GM19455 (cell line): Measurements from ENCODE around the gene CSMD2.

ENCODE experiments used
- ATAC-seq: cut with Tn5 transposase; IDR thresholded peaks from one replicate; pipeline ENCODE4 v1.9.1; 2021; ENCODE audit not compliant: unreplicated experiment

Gene CSMD2

GRCh38 chr1:33654267-33654834, 510.7 kb downstream of the CSMD2 start:
- ATAC-seq, result no peak

DNA sequence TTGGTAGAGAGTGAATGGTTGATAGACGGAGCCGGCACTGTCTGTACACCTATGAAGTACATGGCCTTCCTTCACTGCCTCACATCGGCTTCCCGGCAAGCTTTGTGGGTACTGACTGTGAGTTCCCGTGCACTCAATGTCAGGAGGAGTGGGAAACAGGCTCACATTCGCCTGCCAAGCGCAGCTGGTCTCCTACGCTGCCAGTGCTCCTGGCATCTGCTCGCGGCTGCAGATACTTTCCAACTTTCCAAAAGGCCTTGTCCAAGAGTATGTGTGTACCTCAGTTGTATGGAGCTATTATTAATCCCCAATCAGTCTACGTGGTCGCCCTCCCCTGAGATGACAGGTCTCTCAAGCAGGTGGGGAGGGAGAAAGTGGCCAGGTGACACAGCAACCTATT, 511.8 kb downstream of the CSMD2 start:
- no peak for ATAC-seq

DNA sequence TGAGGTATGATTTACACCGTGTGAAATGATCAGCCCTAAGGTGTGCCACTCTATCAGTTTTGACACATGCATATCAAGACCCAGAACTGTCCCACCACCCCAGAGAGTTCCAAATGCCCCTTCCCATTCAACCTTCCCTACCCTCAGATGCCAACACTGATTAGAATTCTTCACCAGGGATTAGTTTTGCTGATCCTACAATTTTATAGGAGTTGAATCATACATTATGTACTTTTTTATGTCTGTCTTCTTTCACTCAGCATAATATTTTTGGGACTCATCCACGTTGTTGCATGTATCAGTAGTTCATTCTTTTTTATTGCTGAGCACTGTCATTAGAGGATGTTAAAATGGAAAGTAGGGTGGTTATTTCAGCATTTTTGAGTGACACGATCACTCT, 514.3 kb downstream of the CSMD2 start:
- no peak for ATAC-seq

GRCh38 chr1:33649759-33650158, 515.3 kb downstream of the CSMD2 start:
- no peak for ATAC-seq

GRCh38 chr1:33643216-33643615, 521.8 kb downstream of the CSMD2 start:
- no peak for ATAC-seq

GRCh38 chr1:33641104-33641830, 523.8 kb downstream of the CSMD2 start:
- no peak for ATAC-seq

DNA sequence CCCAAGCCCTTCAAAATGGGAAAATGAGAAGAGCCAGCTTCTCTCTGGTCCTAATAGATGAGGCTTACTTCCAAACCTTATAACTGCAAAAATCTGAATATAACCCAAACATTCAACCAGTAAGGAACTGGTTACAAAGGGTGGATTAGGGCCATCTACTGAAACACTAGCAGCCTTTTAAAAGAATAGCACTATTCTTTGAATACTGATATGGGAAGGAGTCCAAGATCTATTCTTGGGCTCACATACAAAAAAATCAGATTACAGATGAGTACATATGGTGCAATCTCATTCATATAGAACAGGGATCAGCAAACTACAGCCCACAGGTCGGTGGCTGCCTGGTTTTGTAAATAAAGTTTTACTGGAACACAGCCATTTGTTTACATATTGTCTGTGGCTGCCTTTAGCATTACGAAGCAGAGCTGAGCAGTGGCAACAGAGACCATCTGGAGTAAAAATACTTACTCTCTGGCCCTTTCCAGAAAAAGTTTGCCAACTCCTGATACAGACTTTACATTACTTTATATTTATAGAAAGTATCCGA, 524.8 kb downstream of the CSMD2 start:
- ATAC-seq, result no peak

- ATAC-seq, result no peak
Measured at GRCh38 chr1:33637846-33638440, 527.1 kb downstream of the CSMD2 start.

DNA sequence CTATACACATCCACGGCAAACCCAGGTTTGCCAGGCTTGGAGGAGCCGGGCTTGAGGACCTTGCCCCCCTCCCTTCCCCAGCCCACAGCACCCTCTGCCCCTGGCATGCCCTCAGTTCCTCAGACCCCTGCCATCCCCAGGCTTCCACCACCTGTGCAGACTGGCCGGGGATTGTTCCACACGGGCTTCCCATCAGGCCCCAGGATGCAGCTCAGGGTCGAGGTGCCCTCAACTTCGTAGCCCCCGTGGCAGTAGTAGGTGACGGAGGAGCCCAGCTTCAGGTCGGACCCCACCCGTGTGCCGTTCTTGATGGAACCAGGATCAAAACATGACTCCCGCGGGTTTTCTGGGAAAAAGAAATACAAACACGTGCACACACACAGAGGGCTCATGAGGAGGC, 528.8 kb downstream of the CSMD2 start:
- ATAC-seq, result no peak

DNA sequence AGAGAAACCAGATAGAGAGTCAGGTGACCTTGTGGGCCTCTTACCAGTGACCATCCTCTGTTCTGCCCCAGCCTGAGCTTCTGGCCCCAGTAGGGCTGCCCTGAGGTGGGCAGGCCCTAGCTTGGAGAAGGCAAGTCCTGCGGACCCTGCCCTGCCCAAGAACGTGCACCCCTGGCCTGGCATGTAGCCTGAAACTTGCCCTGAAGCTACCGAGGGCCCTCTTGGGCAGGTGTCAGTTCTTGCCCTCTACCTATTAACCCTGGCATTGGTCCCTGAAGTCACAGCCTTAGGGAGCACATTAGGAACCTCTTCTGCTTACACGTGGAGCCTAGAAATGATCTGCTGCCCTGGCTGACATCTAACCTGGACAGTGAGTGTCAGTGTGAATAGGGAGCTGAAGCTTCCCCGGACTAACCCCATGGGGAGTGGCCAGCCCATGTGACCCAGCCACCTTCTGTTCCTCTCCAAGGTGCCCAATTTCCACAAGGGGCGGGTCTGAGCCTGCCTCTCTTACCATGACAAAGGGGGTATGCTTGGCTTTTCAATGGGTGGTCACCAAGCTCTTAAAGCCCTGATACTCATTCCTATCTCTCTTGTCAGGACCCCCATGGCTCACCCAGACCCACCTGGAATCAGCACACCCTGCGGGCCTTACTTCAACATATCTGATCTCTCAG, 529.6 kb downstream of the CSMD2 start:
- ATAC-seq, result no peak

DNA sequence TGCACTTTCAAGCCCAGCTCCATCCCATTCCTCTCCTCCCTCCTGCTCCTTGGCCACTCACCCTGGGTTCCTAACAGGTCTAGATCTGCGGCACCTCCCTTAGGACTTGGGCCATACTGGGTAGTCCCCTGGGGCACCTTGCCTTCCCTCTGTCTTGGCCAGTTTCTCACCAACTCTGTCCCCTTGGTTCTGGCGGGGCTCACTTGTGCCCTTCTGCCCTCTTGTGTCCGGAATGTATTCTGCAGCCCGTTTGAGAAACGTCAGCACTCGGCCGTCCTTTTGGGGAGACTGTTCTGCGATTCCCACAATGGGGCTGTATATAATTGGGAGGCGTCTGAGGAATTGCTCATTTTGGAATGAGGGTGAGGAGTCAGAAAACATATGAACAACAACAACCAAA, 530.2 kb downstream of the CSMD2 start:
- ATAC-seq, result no peak

GRCh38 chr1:33634143-33634542, 530.9 kb downstream of the CSMD2 start:
- ATAC-seq, result no peak

GRCh38 chr1:33633019-33633801, 531.8 kb downstream of the CSMD2 start:
- ATAC-seq, result no peak

DNA sequence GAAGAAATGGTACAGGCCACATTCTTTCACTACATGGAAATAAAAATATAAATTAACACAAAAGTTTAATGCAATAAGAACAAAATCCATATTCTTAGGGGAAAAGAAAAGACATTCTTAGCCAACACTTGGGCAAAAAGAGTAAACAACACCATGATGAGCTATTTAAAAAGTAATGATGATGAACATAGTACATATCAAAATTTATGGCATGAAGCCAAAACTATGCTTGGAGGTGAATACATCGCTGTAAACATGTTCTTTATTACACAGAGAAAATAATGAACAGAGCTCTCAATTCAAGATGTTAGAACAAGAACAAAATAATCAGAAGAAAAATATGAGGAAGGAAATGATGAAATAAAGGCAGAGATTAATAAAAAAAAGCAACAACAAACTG, 534.3 kb downstream of the CSMD2 start:
- ATAC-seq, result no peak

DNA sequence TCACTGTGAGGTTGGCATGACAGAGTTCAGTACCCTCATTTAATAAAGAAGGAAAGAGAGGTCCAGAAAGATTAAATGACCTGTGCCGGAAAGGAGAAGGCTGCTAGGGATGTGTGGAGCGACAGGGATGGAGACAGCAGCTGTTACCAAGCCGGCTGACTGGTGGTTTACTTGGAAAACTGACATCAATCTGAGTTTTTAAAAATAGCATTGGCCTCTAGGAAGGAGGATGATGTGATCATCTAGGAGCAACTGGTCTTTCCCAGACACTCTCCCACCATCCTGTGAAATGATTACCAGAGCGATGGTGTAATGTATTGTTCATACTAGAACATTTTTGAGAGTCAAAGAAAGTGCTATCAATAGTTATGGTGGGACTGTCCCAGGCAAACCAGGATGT, 538.2 kb downstream of the CSMD2 start:
- no peak for ATAC-seq

DNA sequence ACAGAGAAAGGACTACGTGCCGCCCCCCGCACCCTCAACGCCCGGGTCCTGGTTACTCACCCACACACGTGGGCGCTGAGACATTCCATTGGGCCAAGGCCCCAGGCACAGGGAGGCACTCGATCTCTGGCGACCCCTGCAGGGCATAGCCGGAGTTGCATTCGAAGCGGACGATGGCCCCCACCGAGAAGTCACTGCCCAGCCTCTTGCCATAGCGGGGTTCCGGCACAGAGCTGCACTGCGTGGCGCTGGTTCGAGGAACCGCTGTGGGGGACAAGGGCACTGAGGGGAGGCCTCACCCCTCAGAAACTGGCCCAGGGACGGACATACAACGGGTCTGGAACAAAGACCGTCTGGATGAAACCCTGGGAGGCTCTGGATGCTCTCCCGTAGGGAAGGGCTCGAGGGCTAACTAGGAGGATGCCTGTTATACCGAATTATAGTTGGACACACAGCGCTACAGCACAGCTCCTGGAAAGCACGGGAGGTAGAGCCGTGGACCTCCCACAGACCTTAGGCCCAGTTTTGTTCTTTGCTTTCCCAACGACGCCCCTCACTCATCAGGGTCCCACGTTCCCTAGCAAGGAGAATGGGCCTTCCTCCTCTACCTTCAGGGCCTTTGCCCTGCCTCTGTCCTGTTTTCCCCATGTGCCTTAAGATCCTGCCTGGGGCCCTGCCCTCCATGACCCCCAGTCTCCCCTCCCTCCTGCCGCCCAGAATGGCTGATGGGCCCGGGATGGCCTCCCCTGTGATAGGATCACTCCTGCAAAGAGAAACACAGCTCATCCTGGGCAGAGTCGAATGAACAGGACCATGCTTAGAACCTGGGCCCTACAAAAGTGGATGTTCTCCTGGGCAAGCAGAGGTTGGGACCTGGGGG, 539.8 kb downstream of the CSMD2 start:
- ATAC-seq, result no peak

DNA sequence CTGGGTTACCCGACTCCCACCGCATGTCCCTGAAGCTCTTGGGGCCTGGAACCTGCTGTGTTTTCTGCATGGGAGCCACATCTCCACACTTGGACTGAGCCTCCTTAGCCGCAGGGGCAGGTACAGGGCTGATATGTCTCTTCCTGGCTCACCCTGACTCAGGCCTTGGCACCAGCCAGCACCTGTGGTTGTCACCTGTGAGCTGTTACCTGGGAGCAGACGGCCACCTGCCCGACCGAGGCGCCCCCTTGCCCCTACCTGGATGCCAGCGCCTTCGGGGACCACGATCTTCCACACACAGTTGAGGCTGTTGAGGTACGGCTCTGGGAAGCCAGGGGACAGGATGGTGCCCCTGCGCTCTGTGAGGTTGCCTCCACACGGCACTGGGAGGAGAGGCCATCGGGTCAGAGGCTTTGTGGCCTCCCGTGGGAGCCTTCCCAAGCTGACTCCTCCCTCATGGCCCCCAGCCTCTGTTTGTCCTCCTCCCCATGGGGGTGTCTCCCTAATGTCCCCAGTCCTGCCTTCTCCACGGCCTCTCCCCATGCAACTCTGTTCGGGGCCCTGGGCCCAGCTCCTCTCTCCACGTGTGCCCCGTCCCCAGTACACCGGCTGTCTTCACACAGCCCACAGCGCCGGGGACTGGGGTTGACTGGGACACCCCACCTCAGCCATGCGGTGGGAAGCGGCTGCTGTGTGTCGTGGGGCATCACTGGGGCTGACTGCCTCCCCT, 540.6 kb downstream of the CSMD2 start:
- ATAC-seq, result no peak

GRCh38 chr1:33623811-33624210, 541.2 kb downstream of the CSMD2 start:
- ATAC-seq, result no peak

DNA sequence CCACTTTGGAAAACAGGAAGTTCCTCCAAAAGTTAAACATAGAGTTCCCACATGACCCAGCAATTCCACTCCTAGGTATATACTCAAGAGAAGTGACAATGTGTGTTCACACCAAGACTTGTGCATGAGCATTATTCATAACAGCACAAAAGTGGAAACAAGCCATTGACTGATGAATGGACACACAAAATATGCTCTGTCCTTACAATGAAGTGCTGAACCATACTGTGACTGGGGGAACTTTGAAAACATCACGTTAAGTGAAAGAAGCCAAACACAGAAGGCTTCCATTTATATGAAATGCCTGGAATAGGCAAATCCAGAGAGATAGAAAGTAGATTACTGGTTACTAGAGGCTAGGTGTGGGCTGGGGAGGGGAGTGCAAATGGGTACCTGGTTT, 542.3 kb downstream of the CSMD2 start:
- ATAC-seq, result no peak
